ENCODE data around the gene TBXT. TPM values are rescaled to one million over a fixed set of nuclear protein-coding genes. Genes with fewer than 3 reads are reported as not detected.

Gene TBXT
- total RNA-seq, 2 experiments from 2014 or later, result not detected

GRCh38 chr6:166167258-166167731 lies 356 bp downstream of the TBXT start:
- no peaks in the 10 kb centered on the region for H3K9me3 Mint-ChIP-seq (ENCODE audit: insufficient read depth)
- POLR2A ChIA-PET, result no interaction called here
- peaks cover 16% of the 10 kb centered on the region for H3K4me1 Mint-ChIP-seq (ENCODE audit: low read depth)
- DNase-seq (no peak), ATAC-seq (no peak)
- H3K36me3 Mint-ChIP-seq (ENCODE audit: low read depth), result peaks cover 2% of the 10 kb centered on the region
- no peak overlapping the region for H3K4me3 Mint-ChIP-seq
- CTCF ChIA-PET, result no interaction called here
- H3K27me3 Mint-ChIP-seq (ENCODE audit: low read depth), result peaks cover 67% of the 10 kb centered on the region
- H3K27ac Mint-ChIP-seq, result no peak overlapping the region

- no peak overlapping the region for H3K27ac Mint-ChIP-seq
- no peak overlapping the region for H3K4me3 Mint-ChIP-seq
- H3K36me3 Mint-ChIP-seq (ENCODE audit: low read depth), result peaks cover 2% of the 10 kb centered on the region
- ChIA-PET POLR2A (interaction anchor here (0.6 kb wide), 1 partner anchor 80 kb away, joined by 4 read pairs; no protein-coding TSS in a partner anchor), CTCF (no interaction called here)
- H3K4me1 Mint-ChIP-seq (ENCODE audit: low read depth), result peaks cover 16% of the 10 kb centered on the region
- ATAC-seq (no peak), DNase-seq (no peak)
- H3K9me3 Mint-ChIP-seq (ENCODE audit: insufficient read depth), result no peaks in the 10 kb centered on the region
- H3K27me3 Mint-ChIP-seq (ENCODE audit: low read depth), result peaks cover 70% of the 10 kb centered on the region
Measured at GRCh38 chr6:166166314-166167257, 1.1 kb downstream of the TBXT start.

GRCh38 chr6:166165558-166166313 lies 1.9 kb downstream of the TBXT start:
- peaks cover 12% of the 10 kb centered on the region for H3K4me1 Mint-ChIP-seq (ENCODE audit: low read depth)
- H3K27ac Mint-ChIP-seq, result no peak overlapping the region
- no peak overlapping the region for H3K4me3 Mint-ChIP-seq
- ATAC-seq (no peak), DNase-seq (no peak)
- H3K9me3 Mint-ChIP-seq (ENCODE audit: insufficient read depth), result no peaks in the 10 kb centered on the region
- H3K27me3 Mint-ChIP-seq (ENCODE audit: low read depth), result peaks cover 66% of the 10 kb centered on the region
- CTCF ChIA-PET, result no interaction called here
- peaks cover 2% of the 10 kb centered on the region for H3K36me3 Mint-ChIP-seq (ENCODE audit: low read depth)
- POLR2A ChIA-PET, result no interaction called here

- peaks cover 48% of the 10 kb centered on the region for H3K27me3 Mint-ChIP-seq (ENCODE audit: low read depth)
- POLR2A ChIA-PET, result no interaction called here
- CTCF ChIA-PET, result no interaction called here
- ATAC-seq, result no peak
- H3K27ac Mint-ChIP-seq, result no peak overlapping the region
- H3K4me1 Mint-ChIP-seq (ENCODE audit: low read depth), result peaks cover 6% of the 10 kb centered on the region
- DNase-seq, result no peak
- no peak overlapping the region for H3K4me3 Mint-ChIP-seq
- no peaks in the 10 kb centered on the region for H3K36me3 Mint-ChIP-seq (ENCODE audit: low read depth)
- no peaks in the 10 kb centered on the region for H3K9me3 Mint-ChIP-seq (ENCODE audit: insufficient read depth)
Measured at GRCh38 chr6:166162599-166163342, 4.9 kb downstream of the TBXT start.

- ATAC-seq (no peak), DNase-seq (no peak)
- H3K36me3 Mint-ChIP-seq (ENCODE audit: low read depth), result no peaks in the 10 kb centered on the region
- no peak overlapping the region for H3K4me3 Mint-ChIP-seq
- H3K9me3 Mint-ChIP-seq (ENCODE audit: insufficient read depth), result no peaks in the 10 kb centered on the region
- no peak overlapping the region for H3K27ac Mint-ChIP-seq
- H3K4me1 Mint-ChIP-seq (ENCODE audit: low read depth), result no peaks in the 10 kb centered on the region
- ChIA-PET CTCF (interaction anchor here (1.0 kb wide), 1 partner anchor 87 kb away, joined by 3 read pairs; no protein-coding TSS in a partner anchor), POLR2A (no interaction called here)
- H3K27me3 Mint-ChIP-seq (ENCODE audit: low read depth), result peaks cover 13% of the 10 kb centered on the region
Measured at GRCh38 chr6:166157930-166158617, 9.6 kb downstream of the TBXT start.

- H3K36me3 Mint-ChIP-seq (ENCODE audit: low read depth), result no peaks in the 10 kb centered on the region
- no peak overlapping the region for H3K4me3 Mint-ChIP-seq
Measured at GRCh38 chr6:166156942-166157341, 10.7 kb downstream of the TBXT start.

GRCh38 chr6:166153966-166154365 lies 13.7 kb downstream of the TBXT start:
- Mint-ChIP-seq H3K27ac (no peak overlapping the region), H3K4me1 (ENCODE audit: low read depth) (no peaks in the 10 kb centered on the region), H3K36me3 (ENCODE audit: low read depth) (no peaks in the 10 kb centered on the region), H3K4me3 (no peak overlapping the region), H3K27me3 (ENCODE audit: low read depth) (peaks cover 2% of the 10 kb centered on the region), H3K9me3 (ENCODE audit: insufficient read depth) (no peaks in the 10 kb centered on the region)
- CTCF ChIA-PET, result no interaction called here
- no peak for DNase-seq
- ATAC-seq, result no peak
- POLR2A ChIA-PET, result no interaction called here

More at GRCh38 chr6:166156942-166157341, 10.7 kb downstream of the TBXT start:
- H3K9me3 Mint-ChIP-seq (ENCODE audit: insufficient read depth), result no peaks in the 10 kb centered on the region
- ATAC-seq (no peak), DNase-seq (no peak)
- no peaks in the 10 kb centered on the region for H3K4me1 Mint-ChIP-seq (ENCODE audit: low read depth)
- ChIA-PET CTCF (interaction anchor here (0.7 to 1.0 kb wide), 2 partner anchors 88 to 243 kb away, joined by 3 read pairs; no protein-coding TSS in a partner anchor), POLR2A (no interaction called here)
- peaks cover 6% of the 10 kb centered on the region for H3K27me3 Mint-ChIP-seq (ENCODE audit: low read depth)
- H3K27ac Mint-ChIP-seq, result no peak overlapping the region

GRCh38 chr6:166152660-166153059 lies 15.0 kb downstream of the TBXT start:
- no peaks in the 10 kb centered on the region for H3K36me3 Mint-ChIP-seq (ENCODE audit: low read depth)
- no peaks in the 10 kb centered on the region for H3K9me3 Mint-ChIP-seq (ENCODE audit: insufficient read depth)
- CTCF ChIA-PET, result no interaction called here
- no peak overlapping the region for H3K27ac Mint-ChIP-seq
- H3K4me1 Mint-ChIP-seq (ENCODE audit: low read depth), result no peaks in the 10 kb centered on the region
- POLR2A ChIA-PET, result no interaction called here
- ATAC-seq, result no peak
- DNase-seq, result no peak
- H3K4me3 Mint-ChIP-seq, result no peak overlapping the region
- H3K27me3 Mint-ChIP-seq (ENCODE audit: low read depth), result peaks cover 2% of the 10 kb centered on the region

GRCh38 chr6:166151798-166152197 lies 15.9 kb downstream of the TBXT start:
- DNase-seq, result no peak
- CTCF ChIA-PET, result no interaction called here
- POLR2A ChIA-PET, result no interaction called here
- Mint-ChIP-seq H3K27me3 (ENCODE audit: low read depth) (peaks cover 2% of the 10 kb centered on the region), H3K4me1 (ENCODE audit: low read depth) (no peaks in the 10 kb centered on the region), H3K36me3 (ENCODE audit: low read depth) (no peaks in the 10 kb centered on the region), H3K27ac (no peak overlapping the region), H3K4me3 (no peak overlapping the region), H3K9me3 (ENCODE audit: insufficient read depth) (no peaks in the 10 kb centered on the region)
- no peak for ATAC-seq

GRCh38 chr6:166145751-166146150 lies 21.9 kb downstream of the TBXT start:
- peaks cover 15% of the 10 kb centered on the region for H3K27me3 Mint-ChIP-seq (ENCODE audit: low read depth)
- H3K27ac Mint-ChIP-seq, result no peak overlapping the region
- no peaks in the 10 kb centered on the region for H3K36me3 Mint-ChIP-seq (ENCODE audit: low read depth)
- H3K4me1 Mint-ChIP-seq (ENCODE audit: low read depth), result no peaks in the 10 kb centered on the region
- H3K4me3 Mint-ChIP-seq, result no peak overlapping the region
- ChIA-PET CTCF (no interaction called here), POLR2A (no interaction called here)
- no peak for DNase-seq
- no peak for ATAC-seq
- H3K9me3 Mint-ChIP-seq (ENCODE audit: insufficient read depth), result no peaks in the 10 kb centered on the region

GRCh38 chr6:166143011-166143410 lies 24.6 kb downstream of the TBXT start:
- H3K36me3 Mint-ChIP-seq (ENCODE audit: low read depth), result no peaks in the 10 kb centered on the region
- ChIA-PET CTCF (no interaction called here), POLR2A (interaction anchor here (0.6 kb wide), 1 partner anchor 161 kb away, joined by 3 read pairs; no protein-coding TSS in a partner anchor)
- H3K27me3 Mint-ChIP-seq (ENCODE audit: low read depth), result peaks cover 15% of the 10 kb centered on the region
- H3K4me3 Mint-ChIP-seq, result no peak overlapping the region
- ATAC-seq, result no peak
- H3K9me3 Mint-ChIP-seq (ENCODE audit: insufficient read depth), result no peaks in the 10 kb centered on the region
- DNase-seq, result no peak
- H3K4me1 Mint-ChIP-seq (ENCODE audit: low read depth), result no peaks in the 10 kb centered on the region
- no peak overlapping the region for H3K27ac Mint-ChIP-seq

All from activated CD8-positive, alpha-beta T cell treated with anti-CD3 and anti-CD28 coated beads, Interleukin-2, amount 10 ng/mL, durations not matched to agents 7 days and 5 days (primary cell).